HK-2 (cell line): ENCODE data around the gene NDUFA5.

Source experiments
- DNase-seq: peaks from one replicate; pipeline ENCODE4 v3.0.0-alpha.2; 2018; ENCODE audit not compliant: unreplicated experiment

The NDUFA5 gene

GRCh38 chr7:123557398-123558288 is at the start of gene NDUFA5:
Gene NDUFA5, minus strand, starts transcription at chr7:123557818. Its CDS starts 23 bp downstream, at chr7:123557795.
- peak; percentile 94 for DNase-seq

DNA sequence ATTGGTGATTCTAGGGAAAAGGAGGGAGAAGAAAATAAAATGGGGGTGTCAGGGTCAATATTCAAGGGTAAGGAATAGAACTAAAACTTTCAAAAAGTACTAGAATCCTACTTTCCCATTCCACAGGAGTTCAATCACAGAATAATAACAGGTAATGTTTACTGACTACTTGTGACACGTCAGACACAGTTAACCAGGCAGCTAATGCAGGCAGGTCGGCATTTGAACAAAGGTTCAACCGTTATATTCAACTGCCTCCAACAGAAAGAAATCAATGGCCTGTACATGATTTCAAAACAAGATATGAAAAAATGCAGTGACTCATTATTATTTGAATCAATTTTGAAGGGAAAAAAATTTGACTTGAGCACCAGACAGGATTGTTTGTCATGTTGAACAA is 47.1 kb upstream of the NDUFA5 start:
- no peak for DNase-seq

DNA sequence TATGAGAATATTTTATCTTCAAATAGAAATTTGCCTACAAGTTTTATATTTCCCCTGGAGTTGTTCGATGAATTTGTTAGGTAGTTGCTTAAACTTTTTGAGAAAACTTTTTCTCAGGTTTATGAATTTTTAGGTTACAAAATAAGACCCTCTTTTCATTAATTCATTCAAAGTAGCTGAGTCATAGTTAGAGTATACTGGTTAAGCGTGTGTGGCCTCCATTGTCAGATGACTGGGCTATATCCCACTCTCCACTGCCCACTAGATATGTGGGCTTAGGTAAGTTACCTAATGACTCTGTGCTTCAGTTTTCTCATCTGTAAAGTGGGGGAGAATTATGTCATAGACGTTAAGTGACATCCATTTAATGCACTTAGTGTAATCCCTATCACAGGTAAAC is 45.0 kb upstream of the NDUFA5 start:
- DNase-seq = no peak

GRCh38 chr7:123601530-123601929 is 43.9 kb upstream of the NDUFA5 start, which contains the start of gene ASB15:
Gene ASB15, plus strand, starts transcription at chr7:123601821. Its CDS starts 12,682 bp downstream, at chr7:123614503.
- no peak for DNase-seq

GRCh38 chr7:123600876-123601275 is 43.3 kb upstream of the NDUFA5 start:
- no peak for DNase-seq

- no peak for DNase-seq
Measured at GRCh38 chr7:123599766-123600165, 42.1 kb upstream of the NDUFA5 start.

- DNase-seq = no peak
Measured at GRCh38 chr7:123598657-123599056, 41.0 kb upstream of the NDUFA5 start.

GRCh38 chr7:123594813-123595241 is 37.2 kb upstream of the NDUFA5 start:
- no peak for DNase-seq

- no peak for DNase-seq
Measured at GRCh38 chr7:123588376-123588775, 30.8 kb upstream of the NDUFA5 start.

DNA sequence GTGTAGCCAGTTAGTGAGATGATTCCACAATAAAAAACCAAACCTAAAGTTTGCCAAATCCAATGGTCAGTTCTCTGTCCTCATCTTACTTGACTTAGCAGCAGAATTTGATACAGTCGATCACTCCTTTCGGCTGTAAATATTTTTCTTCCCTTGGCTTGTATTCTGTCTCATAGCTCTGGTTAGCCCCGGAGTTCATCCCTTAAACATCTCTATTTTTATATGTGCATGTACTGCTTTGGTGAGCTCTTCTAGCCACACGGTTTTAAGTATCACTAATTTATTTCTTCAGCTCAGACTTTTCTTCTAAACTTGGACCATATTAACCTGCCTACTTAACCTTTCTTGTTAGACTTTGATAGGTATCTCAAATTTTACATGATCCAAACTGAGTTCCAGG is 26.2 kb upstream of the NDUFA5 start:
- DNase-seq = no peak

- DNase-seq = no peak
Measured at GRCh38 chr7:123581162-123581459, 23.5 kb upstream of the NDUFA5 start.

DNA sequence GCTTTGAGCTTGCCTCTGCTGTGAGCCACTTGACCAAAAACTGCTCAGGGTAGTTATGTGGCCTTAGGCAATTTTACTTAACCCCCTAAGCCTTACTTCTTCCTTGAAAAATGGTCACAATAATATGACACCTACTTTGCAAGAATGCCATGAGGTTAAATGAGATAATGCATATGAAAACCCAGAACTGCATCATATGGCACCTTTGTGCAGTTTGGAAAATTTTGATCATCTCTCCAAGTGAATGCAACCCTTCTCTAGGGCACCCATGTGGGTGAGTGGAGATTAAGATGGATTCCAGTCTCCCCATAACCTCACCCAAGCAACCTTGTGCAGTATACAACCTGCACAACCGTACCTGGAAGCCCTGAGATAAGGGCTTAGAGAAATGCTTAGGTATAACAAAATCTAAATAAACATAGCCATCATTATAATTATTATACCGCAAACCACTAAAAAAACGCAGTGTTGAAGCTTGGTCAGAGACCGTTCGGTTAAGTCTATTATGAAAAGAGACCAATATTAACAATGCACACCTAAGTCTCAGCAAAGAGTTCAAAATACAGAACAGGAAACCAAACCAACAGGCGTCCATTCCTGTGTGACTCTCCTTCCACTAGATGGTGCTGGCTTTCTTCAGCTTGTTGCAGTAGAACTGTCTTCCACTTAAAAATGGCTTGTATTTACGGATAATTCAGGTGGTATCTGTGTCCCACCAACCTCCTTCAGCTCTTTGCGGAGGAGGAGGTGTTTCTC is 23.0 kb upstream of the NDUFA5 start:
- no peak for DNase-seq

- no peak for DNase-seq
Measured at GRCh38 chr7:123579416-123579815, 21.8 kb upstream of the NDUFA5 start.

GRCh38 chr7:123573896-123574467 is 16.4 kb upstream of the NDUFA5 start:
- DNase-seq = no peak

DNA sequence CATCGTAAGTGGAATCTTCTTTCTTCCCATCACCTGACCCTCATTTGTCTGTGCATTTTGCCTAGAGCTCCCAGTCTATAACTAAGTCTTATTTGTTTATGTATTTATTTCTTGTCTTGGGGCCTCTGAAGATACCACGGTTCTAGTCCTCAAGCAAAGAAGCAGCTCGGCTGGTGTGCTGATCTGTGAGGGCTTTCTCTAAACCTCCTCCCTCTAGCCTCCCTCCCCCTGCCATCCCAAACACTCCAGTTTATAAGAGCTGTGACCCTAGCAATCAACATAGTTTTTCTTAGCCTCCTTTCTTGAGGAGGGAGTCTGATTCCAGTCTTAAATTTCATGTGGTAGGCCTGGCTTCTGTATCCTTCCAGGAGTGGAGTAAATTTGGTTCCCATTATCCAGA is 15.7 kb upstream of the NDUFA5 start:
- DNase-seq = no peak

DNA sequence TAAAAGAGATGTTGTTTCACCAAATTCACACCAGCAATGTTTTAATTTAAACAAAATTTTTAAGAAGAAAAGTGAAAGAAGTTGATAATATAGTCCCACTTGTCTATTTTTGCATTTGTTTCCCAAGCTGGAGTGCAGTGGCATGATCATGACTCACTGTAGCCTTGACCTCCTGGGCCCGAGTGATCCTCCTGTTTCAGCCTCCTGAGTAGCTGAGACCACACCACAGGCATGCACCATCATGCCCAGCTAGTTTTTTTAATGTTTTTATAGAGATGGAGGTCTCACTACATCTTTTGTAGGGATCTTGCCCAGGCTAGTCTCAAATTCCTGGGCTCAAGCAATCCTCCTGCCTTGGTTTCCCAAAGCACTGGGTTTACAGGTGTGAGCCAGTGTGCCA is 14.1 kb upstream of the NDUFA5 start:
- no peak for DNase-seq

- DNase-seq = no peak
Measured at GRCh38 chr7:123571187-123571586, 13.6 kb upstream of the NDUFA5 start.

GRCh38 chr7:123570390-123571182 is 13.0 kb upstream of the NDUFA5 start:
- DNase-seq = no peak

DNA sequence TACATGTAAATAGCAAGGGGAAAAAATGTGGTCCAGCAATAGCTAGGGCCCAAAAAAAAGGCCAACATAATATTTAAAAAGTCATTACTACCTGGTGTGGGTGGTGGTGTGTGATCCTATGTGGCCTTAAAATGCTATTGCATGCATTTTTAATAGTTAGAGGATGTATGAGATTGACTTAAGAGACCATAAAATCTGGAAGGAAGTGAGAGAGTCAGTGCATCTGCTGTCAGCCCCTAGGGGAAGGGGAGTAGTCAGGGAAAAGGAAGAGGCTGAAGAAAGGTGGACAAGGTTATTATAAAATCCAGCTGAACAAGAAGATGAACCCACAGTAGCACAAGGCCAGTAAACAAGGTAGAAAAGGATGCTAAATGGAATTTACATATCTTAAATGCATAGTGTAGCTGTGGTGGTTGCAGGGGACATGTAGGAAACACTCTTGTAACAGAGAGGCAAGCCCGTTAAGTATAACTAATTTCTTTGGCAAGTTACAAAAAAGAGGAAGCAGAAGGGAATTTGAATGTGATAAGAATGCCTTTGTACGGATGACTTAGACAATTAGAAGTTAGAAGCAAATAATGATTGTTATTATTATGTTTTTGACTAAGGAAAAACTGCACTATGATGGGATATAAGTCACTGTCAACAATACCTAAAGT is 11.9 kb upstream of the NDUFA5 start:
- DNase-seq = no peak

- no peak for DNase-seq
Measured at GRCh38 chr7:123562121-123562520, 4.5 kb upstream of the NDUFA5 start.

- DNase-seq = no peak
Measured at GRCh38 chr7:123558289-123558874, 764 bp upstream of the NDUFA5 start.
